HepG2 (cell line): ENCODE results near the gene SS18L1. TPM values are rescaled to one million over a fixed set of nuclear protein-coding genes. Genes with fewer than 3 reads are reported as not detected.

Experiments
- ATAC-seq: fragments of 200-7000 bp; cut with Tn5 transposase; 3 replicates; pipeline ENCODE4 v1.9.1; 2020; ENCODE audit warnings: mild to moderate bottlenecking, moderate library complexity
- BruUV-seq: library from RNA; stranded (reverse); fragments of 400-500 nt; replicated peaks from 2 replicates; lab custom pipeline; 2021; lab: Mats Ljungman, UMichigan
- CTCF ChIA-PET: fragments of 300-600 bp; formaldehyde crosslinking; extraction: SDS; loops from one replicate; lab custom pipeline; 2021; ENCODE audit warnings: low total read pairs, inconsistent platforms, low intra/inter-chr PET ratio; lab: Yijun Ruan, JAX
- POLR2A ChIA-PET: fragments of 350-600 bp; sonication (Branson Sonifier 250); formaldehyde crosslinking; loops from one replicate; lab custom pipeline; 2020; ENCODE audit warnings: antibody characterized with exemption, inconsistent platforms; lab: Yijun Ruan, JAX
- DNase-seq: peaks from one replicate; pipeline ENCODE4 v3.0.0-alpha.2; 2015; ENCODE audit warnings: low spot score
- FAIRE-seq: peaks from 3 replicates; lab custom pipeline; 2011; peaks lifted over from hg19 to GRCh38; lab: Jason Lieb, UNC
- H2AFZ ChIP-seq: one replicate; pipeline ENCODE4 v1.6.1; 2011; ENCODE audit warnings: low read length, inconsistent platforms
- H3K27ac ChIP-seq: fragments of 300-600 bp; 3 replicates; pipeline ENCODE4 v1.8.0; 2011; ENCODE audit warnings: mixed run types, mild to moderate bottlenecking, mixed read lengths, low read length, inconsistent platforms; ENCODE audit not compliant: insufficient read depth; ENCODE audit errors: extremely low read length
- H3K27me3 ChIP-seq, 2 experiments: fragments of 200-600 bp in 1 of 2; 2 replicates in 1 of 2; 3 replicates in 1 of 2; pipeline versions ENCODE4 v1.6.0 to v1.8.0; 2011; ENCODE audit warnings: low read length in 2 of 2, mild to moderate bottlenecking in 2 of 2, moderate library complexity in 2 of 2, inconsistent platforms in 1 of 2; ENCODE audit not compliant: insufficient read depth in 2 of 2, control insufficient read depth in 1 of 2
- H3K36me3 ChIP-seq, 2 experiments: fragments of 200-600 bp in 1 of 2; replicated peaks in 1 of 2; 2 replicates in 1 of 2; 3 replicates in 1 of 2; pipeline versions ENCODE4 v1.5.1 to v1.8.0; 2011; ENCODE audit warnings: low read length in 2 of 2, inconsistent platforms in 1 of 2; ENCODE audit not compliant: insufficient read depth in 2 of 2, control insufficient read depth in 1 of 2
- H3K4me1 ChIP-seq: 2 replicates; pipeline ENCODE4 v1.5.1; 2012; ENCODE audit warnings: low read length, inconsistent platforms; ENCODE audit not compliant: insufficient read depth
- H3K4me2 ChIP-seq: 2 replicates; pipeline ENCODE4 v1.6.0; 2011; ENCODE audit warnings: low read depth, low read length, inconsistent platforms
- H3K4me3 ChIP-seq, 3 experiments: fragments of 200-600 bp in 1 of 3; sonication (generic), shearing (Covaris generic) in 1 of 3; replicated peaks in 1 of 3; 2 replicates each; pipeline ENCODE4 v1.5.1; 2011 to 2016; ENCODE audit warnings: low read length in 3 of 3, inconsistent platforms in 2 of 3, low read depth in 2 of 3, mild to moderate bottlenecking in 2 of 3, control low read depth in 1 of 3, mixed read lengths in 1 of 3; ENCODE audit not compliant: insufficient read depth in 1 of 3
- H3K79me2 ChIP-seq: one replicate; pipeline ENCODE4 v1.6.1; 2011; ENCODE audit warnings: low read length, inconsistent platforms; ENCODE audit not compliant: insufficient read depth
- H3K9ac ChIP-seq: 2 replicates; pipeline ENCODE4 v1.6.0; 2011; ENCODE audit warnings: mild to moderate bottlenecking, low read depth, low read length, inconsistent platforms; ENCODE audit not compliant: insufficient read depth
- H3K9me3 ChIP-seq: 2 replicates; pipeline ENCODE4 v1.5.1; 2012; ENCODE audit warnings: mild to moderate bottlenecking, low read length
- H4K20me1 ChIP-seq: 2 replicates; pipeline ENCODE4 v1.6.0; 2011; ENCODE audit warnings: inconsistent platforms, mild to moderate bottlenecking, low read length, moderate library complexity; ENCODE audit not compliant: insufficient read depth
- POLR2A ChIP-seq, 2 experiments: IDR thresholded peaks; 2 replicates each; pipeline ENCODE4 v1.6.1; 2011; ENCODE audit warnings: low read depth in 2 of 2, low read length in 2 of 2, mild to moderate bottlenecking in 1 of 2, moderate library complexity in 1 of 2; ENCODE audit not compliant: insufficient read depth in 1 of 2
- RORA ChIP-seq: sonication (generic); formaldehyde crosslinking; IDR thresholded peaks from 2 replicates; pipeline ENCODE4 v1.5.0; 2020; ENCODE audit warnings: mild to moderate bottlenecking, missing genetic modification reagents, moderate library complexity
- WGBS: methylation state at CpG from one replicate; pipeline ENCODE4 v1.1.6; 2017; ENCODE audit warnings: low lambda C conversion rate; 5-methylcytosine and 5-hydroxymethylcytosine counted together
- in situ Hi-C: cut with HindIII; loops from 2 replicates; pipeline ENCODE4 v1.10.0; 2017; ENCODE audit warnings: low pct_unique_long_range_greater_than_20kb; ENCODE audit not compliant: extremely low pct_ligation_motif_present
- intact Hi-C: fragments of 100-400 bp; cut with micrococcal nuclease; formaldehyde crosslinking; loops from one replicate; pipeline ENCODE4 v1.10.0; 2022; ENCODE audit not compliant: unreplicated experiment
- polyA plus RNA-seq, 8 experiments: library from polyadenylated mRNA; depleted of rRNA in 3 of 8; stranded (reverse) in 7 of 8; unstranded in 1 of 8; fragments of >200 nt; fragmentation: Illumina TruSeq in 4 of 8; extraction: Trizol in 4 of 8; gene quantifications; 2 replicates each; pipeline versions ENCODE4 v1.2.1 to v1.2.3, GENCODE V29; 2011 to 2016; ENCODE audit warnings: low read depth in 4 of 8, missing spikeins in 1 of 8, mixed read lengths in 1 of 8; ENCODE audit not compliant: insufficient read depth in 1 of 8
- total RNA-seq, 5 experiments: library from RNA; depleted of rRNA; stranded (reverse); fragments of >200 nt; fragmentation: Illumina TruSeq; extraction: Trizol; gene quantifications; 2 replicates each; pipeline ENCODE4 v1.2.3, GENCODE V29; 2016; ENCODE audit warnings: low read depth in 1 of 5
- TF ChIP-seq, protein P1 (sequence below): sonication (generic); formaldehyde crosslinking; IDR thresholded peaks from 2 replicates; pipeline ENCODE4 v1.4.0; 2020; ENCODE audit warnings: missing genetic modification reagents
- TF ChIP-seq, protein P2 (sequence below): IDR thresholded peaks from 2 replicates; pipeline ENCODE4 v1.6.1; 2016; ENCODE audit warnings: missing compliant biosample characterization, missing genetic modification reagents, borderline replicate concordance

SS18L1 gene
- total and polyA plus RNA-seq, 2 of the 13 experiments (the other 11 are each of a cell fraction or from before 2014, with no cell fraction given) = 17.8 to 27.6 TPM

DNA sequence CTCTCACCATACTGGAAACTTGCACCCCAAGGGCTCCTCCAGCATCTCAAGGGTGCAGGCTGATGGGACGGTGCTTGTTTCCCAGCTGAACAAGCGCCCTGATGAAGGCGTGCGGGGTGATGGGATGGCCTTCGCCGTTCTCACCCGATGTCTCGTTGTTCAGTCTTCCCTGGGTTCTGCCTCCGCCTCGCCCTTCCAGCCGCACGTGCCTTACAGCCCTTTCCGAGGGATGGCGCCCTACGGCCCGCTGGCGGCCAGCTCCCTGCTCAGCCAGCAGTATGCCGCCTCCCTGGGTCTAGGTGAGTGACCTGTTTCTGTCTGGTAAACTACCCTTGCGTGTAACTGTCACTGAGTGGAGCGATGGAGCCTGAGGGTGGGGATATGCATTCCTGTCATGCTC is 17.4 kb upstream of the SS18L1 start (continued):
- TF ChIP-seq, protein P1, sequence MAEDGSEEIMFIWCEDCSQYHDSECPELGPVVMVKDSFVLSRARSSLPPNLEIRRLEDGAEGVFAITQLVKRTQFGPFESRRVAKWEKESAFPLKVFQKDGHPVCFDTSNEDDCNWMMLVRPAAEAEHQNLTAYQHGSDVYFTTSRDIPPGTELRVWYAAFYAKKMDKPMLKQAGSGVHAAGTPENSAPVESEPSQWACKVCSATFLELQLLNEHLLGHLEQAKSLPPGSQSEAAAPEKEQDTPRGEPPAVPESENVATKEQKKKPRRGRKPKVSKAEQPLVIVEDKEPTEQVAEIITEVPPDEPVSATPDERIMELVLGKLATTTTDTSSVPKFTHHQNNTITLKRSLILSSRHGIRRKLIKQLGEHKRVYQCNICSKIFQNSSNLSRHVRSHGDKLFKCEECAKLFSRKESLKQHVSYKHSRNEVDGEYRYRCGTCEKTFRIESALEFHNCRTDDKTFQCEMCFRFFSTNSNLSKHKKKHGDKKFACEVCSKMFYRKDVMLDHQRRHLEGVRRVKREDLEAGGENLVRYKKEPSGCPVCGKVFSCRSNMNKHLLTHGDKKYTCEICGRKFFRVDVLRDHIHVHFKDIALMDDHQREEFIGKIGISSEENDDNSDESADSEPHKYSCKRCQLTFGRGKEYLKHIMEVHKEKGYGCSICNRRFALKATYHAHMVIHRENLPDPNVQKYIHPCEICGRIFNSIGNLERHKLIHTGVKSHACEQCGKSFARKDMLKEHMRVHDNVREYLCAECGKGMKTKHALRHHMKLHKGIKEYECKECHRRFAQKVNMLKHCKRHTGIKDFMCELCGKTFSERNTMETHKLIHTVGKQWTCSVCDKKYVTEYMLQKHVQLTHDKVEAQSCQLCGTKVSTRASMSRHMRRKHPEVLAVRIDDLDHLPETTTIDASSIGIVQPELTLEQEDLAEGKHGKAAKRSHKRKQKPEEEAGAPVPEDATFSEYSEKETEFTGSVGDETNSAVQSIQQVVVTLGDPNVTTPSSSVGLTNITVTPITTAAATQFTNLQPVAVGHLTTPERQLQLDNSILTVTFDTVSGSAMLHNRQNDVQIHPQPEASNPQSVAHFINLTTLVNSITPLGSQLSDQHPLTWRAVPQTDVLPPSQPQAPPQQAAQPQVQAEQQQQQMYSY (CRISPR knock-in tag) = no peak
- TF ChIP-seq, all 625 proteins: peak for 9

GRCh38 chr20:62127799-62128198 is 15.8 kb upstream of the SS18L1 start:
- POLR2A ChIA-PET = interaction anchor here (1.4 to 2.8 kb wide), 2 partner anchors 14 to 61 kb away, joined by 5 to 8 read pairs; no protein-coding TSS in a partner anchor
- WGBS = 94% methylated on average over 6 of the region's 6 CpGs
- no peak overlapping the region for H2AFZ ChIP-seq
- CTCF ChIA-PET = no interaction called here
- ATAC-seq (no peak), FAIRE-seq (no peak), DNase-seq (no peak)
- BruUV-seq = no TSS peak
- H4K20me1 ChIP-seq = peaks cover 16% of the 10 kb centered on the region
- in situ Hi-C loops = no loop called here
- H3K4me3 ChIP-seq = no peak overlapping the region
- intact Hi-C loops = no loop called here
- H3K36me3 ChIP-seq = peaks cover 55 to 88% of the 10 kb centered on the region in 2 experiments
- peaks cover 20% of the 10 kb centered on the region for H3K4me1 ChIP-seq
- no peaks in the 10 kb centered on the region for H3K27me3 ChIP-seq
- no peak for TF ChIP-seq RORA
- TF ChIP-seq, protein P2, sequence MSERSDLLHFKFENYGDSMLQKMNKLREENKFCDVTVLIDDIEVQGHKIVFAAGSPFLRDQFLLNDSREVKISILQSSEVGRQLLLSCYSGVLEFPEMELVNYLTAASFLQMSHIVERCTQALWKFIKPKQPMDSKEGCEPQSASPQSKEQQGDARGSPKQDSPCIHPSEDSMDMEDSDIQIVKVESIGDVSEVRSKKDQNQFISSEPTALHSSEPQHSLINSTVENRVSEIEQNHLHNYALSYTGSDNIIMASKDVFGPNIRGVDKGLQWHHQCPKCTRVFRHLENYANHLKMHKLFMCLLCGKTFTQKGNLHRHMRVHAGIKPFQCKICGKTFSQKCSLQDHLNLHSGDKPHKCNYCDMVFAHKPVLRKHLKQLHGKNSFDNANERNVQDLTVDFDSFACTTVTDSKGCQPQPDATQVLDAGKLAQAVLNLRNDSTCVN (CRISPR knock-in tag) = no peak
- 0 out of 4 replicates have a peak, but pooled peaks of 1 of the 2 experiments have one; percentile 11 for TF ChIP-seq POLR2A (IDR thresholded peaks at IDR 0.05; ENCODE audit: insufficient read depth in 1 of 2, low read depth in 2 of 2, low read length in 2 of 2)
- H3K9me3 ChIP-seq = no peaks in the 10 kb centered on the region
- H3K9ac ChIP-seq = no peak overlapping the region
- H3K27ac ChIP-seq = no peak overlapping the region
- no peak overlapping the region for H3K4me2 ChIP-seq
- peaks cover 24% of the 10 kb centered on the region for H3K79me2 ChIP-seq
